OCI-LY3 (cell line): Measurements from ENCODE around the gene CNGA2.

ENCODE experiments used
- H2AFZ ChIP-seq: fragments of 200-600, 300-600 bp; shearing (Covaris generic); 2 replicates; pipeline ENCODE4 v1.6.0; 2014; ENCODE audit warnings: antibody characterized with exemption, low read depth, low read length
- H3K27ac ChIP-seq: fragments of 200-600, 300-600 bp; sonication (generic); 2 replicates; pipeline ENCODE4 v1.5.1; 2014; ENCODE audit warnings: mild to moderate bottlenecking, low read length, moderate library complexity, mixed read lengths
- H3K27me3 ChIP-seq: fragments of 200-600, 300-600 bp; sonication (generic); 2 replicates; pipeline ENCODE4 v1.6.1; 2014; ENCODE audit warnings: low read depth, low read length, mixed read lengths
- H3K36me3 ChIP-seq: fragments of 200-600, 300-600 bp; sonication (generic); replicated peaks from 2 replicates; pipeline ENCODE3; 2014; ENCODE audit warnings: low read depth, low read length, mixed read lengths
- H3K4me1 ChIP-seq: fragments of 300-600, 200-600 bp; sonication (generic); 2 replicates; pipeline ENCODE4 v1.6.1; 2014; ENCODE audit warnings: low read length, mixed read lengths
- H3K4me2 ChIP-seq: fragments of 200-600, 300-600 bp; sonication (generic); 2 replicates; pipeline ENCODE4 v1.6.1; 2014; ENCODE audit warnings: low read length, mixed read lengths
- H3K4me3 ChIP-seq: fragments of 300-600, 200-600 bp; sonication (generic); 2 replicates; pipeline ENCODE4 v1.5.1; 2014; ENCODE audit warnings: antibody characterized with exemption, mild to moderate bottlenecking, low read length, moderate library complexity
- H3K79me2 ChIP-seq: fragments of 300-600, 200-600 bp; shearing (Covaris generic); 2 replicates; pipeline ENCODE4 v1.6.1; 2014; ENCODE audit warnings: mild to moderate bottlenecking, low read length, mixed read lengths
- H3K9ac ChIP-seq: fragments of 300-600, 200-600 bp; shearing (Covaris generic); 2 replicates; pipeline ENCODE4 v1.6.0; 2014; ENCODE audit warnings: mild to moderate bottlenecking, low read length, moderate library complexity
- H3K9me3 ChIP-seq: fragments of 200-600, 300-600 bp; shearing (Covaris generic); 2 replicates; pipeline ENCODE4 v1.6.1; 2014; ENCODE audit warnings: low read length, mixed read lengths; ENCODE audit not compliant: insufficient read depth
- H4K20me1 ChIP-seq: fragments of 200-600, 300-600 bp; sonication (generic); 2 replicates; pipeline ENCODE4 v1.6.1; 2016; ENCODE audit warnings: low read length, mixed read lengths; ENCODE audit not compliant: insufficient read depth
- EZH2phosphoT487 ChIP-seq: fragments of 200-600 bp; shearing (Covaris generic); IDR thresholded peaks from 2 replicates; pipeline ENCODE4 v1.6.1; 2018; ENCODE audit warnings: antibody characterized with exemption, mixed run types, low read depth
- TF ChIP-seq, protein P1 (sequence below): fragments of 200-600, 300-600 bp; sonication (generic); IDR thresholded peaks from 2 replicates; pipeline ENCODE4 v1.5.1; 2014; ENCODE audit warnings: antibody characterized with exemption, low read length, low read depth

The CNGA2 gene

DNA sequence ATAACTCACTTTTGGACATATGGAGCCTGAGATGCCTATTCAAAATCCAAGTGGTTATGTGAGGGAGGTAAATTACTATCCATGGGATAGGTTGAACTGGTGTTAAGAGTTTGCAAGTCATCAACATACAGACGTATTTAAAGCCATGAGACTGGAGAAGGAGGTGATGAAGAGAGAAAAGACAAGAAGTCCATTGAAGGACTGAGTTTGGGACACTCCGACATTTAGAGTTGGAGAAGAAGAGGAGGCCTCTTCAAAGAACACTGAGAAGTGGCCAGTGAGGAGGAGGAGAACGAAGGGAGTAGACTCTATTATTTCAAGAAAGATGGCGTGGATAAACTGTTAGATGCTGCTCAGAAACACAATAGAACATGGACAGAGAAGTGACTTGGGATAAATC, at the start of gene CNGA2:
CNGA2 (plus strand) TSS at position 301 of the 400 bp plus-strand sequence. CDS start 3,738 bp downstream, outside the sequence.
- no peaks in the 10 kb centered on the region for H4K20me1 ChIP-seq
- TF ChIP-seq, protein P1, sequence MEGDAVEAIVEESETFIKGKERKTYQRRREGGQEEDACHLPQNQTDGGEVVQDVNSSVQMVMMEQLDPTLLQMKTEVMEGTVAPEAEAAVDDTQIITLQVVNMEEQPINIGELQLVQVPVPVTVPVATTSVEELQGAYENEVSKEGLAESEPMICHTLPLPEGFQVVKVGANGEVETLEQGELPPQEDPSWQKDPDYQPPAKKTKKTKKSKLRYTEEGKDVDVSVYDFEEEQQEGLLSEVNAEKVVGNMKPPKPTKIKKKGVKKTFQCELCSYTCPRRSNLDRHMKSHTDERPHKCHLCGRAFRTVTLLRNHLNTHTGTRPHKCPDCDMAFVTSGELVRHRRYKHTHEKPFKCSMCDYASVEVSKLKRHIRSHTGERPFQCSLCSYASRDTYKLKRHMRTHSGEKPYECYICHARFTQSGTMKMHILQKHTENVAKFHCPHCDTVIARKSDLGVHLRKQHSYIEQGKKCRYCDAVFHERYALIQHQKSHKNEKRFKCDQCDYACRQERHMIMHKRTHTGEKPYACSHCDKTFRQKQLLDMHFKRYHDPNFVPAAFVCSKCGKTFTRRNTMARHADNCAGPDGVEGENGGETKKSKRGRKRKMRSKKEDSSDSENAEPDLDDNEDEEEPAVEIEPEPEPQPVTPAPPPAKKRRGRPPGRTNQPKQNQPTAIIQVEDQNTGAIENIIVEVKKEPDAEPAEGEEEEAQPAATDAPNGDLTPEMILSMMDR: no peak
- no peak for TF ChIP-seq EZH2phosphoT487
- no peak within 1 kb of the TSS for H3K9ac ChIP-seq
- no peaks in the 10 kb centered on the region for H3K9me3 ChIP-seq
- no peaks in the 10 kb centered on the region for H3K4me1 ChIP-seq
- H2AFZ ChIP-seq: no peak within 1 kb of the TSS
- H3K79me2 ChIP-seq: no peaks in the 10 kb centered on the region
- no peaks in the 10 kb centered on the region for H3K36me3 ChIP-seq
- no peaks in the 10 kb centered on the region for H3K27me3 ChIP-seq
- H3K27ac ChIP-seq: no peak within 1 kb of the TSS
- no peak within 1 kb of the TSS for H3K4me2 ChIP-seq
- H3K4me3 ChIP-seq: no peak within 1 kb of the TSS

DNA sequence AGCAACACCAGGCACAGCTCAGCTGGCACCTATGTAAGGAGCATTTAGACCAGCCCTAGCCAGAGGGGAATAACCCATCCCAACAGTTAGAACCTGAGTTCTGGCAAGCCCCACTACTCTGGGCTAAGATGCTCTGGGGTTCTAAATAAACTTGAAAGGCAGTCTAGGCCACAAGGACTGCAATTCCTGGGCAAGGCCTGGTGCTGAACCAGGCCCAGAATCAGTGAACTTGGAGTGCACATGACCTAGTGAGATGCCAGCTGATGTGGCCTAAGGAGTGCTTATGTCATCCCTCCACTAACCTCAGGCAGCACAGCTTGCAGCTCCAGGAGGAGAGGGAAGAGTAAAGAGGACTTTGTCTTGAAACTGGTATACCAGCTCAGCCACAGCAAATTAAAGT, 46.9 kb upstream of the CNGA2 start:
- H3K4me3 ChIP-seq: no peak overlapping the region
- no peak overlapping the region for H3K27ac ChIP-seq
- TF ChIP-seq EZH2phosphoT487: no peak
- TF ChIP-seq, protein P1: no peak
- H3K4me2 ChIP-seq: no peak overlapping the region
- H3K79me2 ChIP-seq: no peaks in the 10 kb centered on the region
- H3K27me3 ChIP-seq: no peaks in the 10 kb centered on the region; the same call in 1 of the 2 replicates
- H3K4me1 ChIP-seq: no peaks in the 10 kb centered on the region
- H2AFZ ChIP-seq: no peak overlapping the region
- H3K36me3 ChIP-seq: no peaks in the 10 kb centered on the region
- no peaks in the 10 kb centered on the region for H4K20me1 ChIP-seq
- H3K9ac ChIP-seq: no peak overlapping the region
- no peaks in the 10 kb centered on the region for H3K9me3 ChIP-seq

DNA sequence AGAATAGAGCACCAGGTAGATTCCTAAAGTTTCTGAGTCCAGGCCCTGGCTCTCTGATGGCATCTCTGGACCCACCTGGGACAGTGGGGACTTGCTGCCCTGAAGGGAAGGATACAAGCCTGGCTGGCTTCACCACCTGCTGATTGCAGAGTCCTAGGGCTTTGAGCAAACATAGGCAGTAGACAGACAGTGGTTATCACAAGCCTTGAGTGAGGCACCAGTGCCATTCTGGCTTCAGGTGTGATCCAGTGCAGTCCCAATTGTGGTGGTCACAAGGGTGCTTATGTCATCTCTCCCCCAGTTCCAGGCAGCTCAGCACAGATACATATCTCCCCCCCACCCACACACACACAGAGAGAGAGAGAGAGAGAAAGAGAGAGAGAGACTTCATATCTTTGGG, 45.9 kb upstream of the CNGA2 start:
- Histone ChIP-seq H3K27ac (no peak overlapping the region), H3K36me3 (no peaks in the 10 kb centered on the region), H3K79me2 (no peaks in the 10 kb centered on the region), H3K27me3 (no peaks in the 10 kb centered on the region), H3K4me1 (no peaks in the 10 kb centered on the region), H3K4me2 (no peak overlapping the region), H3K4me3 (no peak overlapping the region), H4K20me1 (no peaks in the 10 kb centered on the region), H3K9ac (no peak overlapping the region), H2AFZ (no peak overlapping the region), H3K9me3 (no peaks in the 10 kb centered on the region)
- no peak for TF ChIP-seq EZH2phosphoT487
- TF ChIP-seq, protein P1: no peak

DNA sequence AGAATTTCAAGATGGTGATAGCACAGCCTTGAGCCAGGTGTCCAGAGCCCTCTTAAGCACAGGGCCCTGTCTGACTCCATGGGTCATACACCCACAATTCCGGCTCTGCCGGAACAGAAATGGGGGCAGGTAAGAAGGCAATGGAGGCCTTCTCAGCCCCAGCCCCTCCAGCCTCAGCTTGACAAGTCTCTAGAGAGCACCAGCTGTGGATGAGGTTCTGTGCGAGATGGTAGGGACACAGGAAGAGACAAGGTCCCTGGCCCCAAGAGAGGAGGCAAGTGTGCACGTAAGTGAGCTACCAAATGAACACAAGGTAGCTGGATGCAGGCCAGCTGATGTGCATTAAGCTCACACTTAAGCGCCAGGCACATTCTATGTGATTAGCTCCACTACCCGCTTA, 41.7 kb upstream of the CNGA2 start:
- H3K9ac ChIP-seq: no peak overlapping the region
- no peak for TF ChIP-seq EZH2phosphoT487
- H2AFZ ChIP-seq: no peak overlapping the region
- H3K4me1 ChIP-seq: no peaks in the 10 kb centered on the region
- no peak overlapping the region for H3K4me3 ChIP-seq
- no peaks in the 10 kb centered on the region for H3K27me3 ChIP-seq
- H3K27ac ChIP-seq: no peak overlapping the region
- H3K79me2 ChIP-seq: no peaks in the 10 kb centered on the region
- H3K36me3 ChIP-seq: no peaks in the 10 kb centered on the region
- no peaks in the 10 kb centered on the region for H3K9me3 ChIP-seq
- H3K4me2 ChIP-seq: no peak overlapping the region
- no peaks in the 10 kb centered on the region for H4K20me1 ChIP-seq

DNA sequence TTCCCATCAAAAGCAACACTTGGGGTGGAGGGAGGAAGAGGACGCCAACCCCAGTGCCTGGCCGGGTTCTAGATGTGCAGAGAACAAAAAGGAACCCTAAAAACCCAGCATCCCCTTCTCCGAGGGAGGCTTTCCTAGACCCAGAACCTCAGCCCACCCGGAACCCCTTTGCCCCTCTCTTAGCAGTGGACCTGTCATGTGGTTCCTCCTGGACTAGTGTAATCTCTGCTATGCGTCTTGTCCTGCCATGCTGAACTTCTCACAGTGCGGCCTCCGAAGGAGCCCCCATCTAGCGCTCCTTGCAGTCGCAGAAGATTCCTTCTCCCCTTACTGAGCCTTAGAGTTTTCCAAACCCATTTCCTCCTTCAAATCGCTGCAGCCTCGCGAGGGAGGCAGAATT, 40.4 kb upstream of the CNGA2 start:
- Histone ChIP-seq H3K9ac (no peak overlapping the region), H3K27ac (no peak overlapping the region), H4K20me1 (no peaks in the 10 kb centered on the region), H3K27me3 (no peaks in the 10 kb centered on the region), H3K4me1 (no peaks in the 10 kb centered on the region), H3K36me3 (no peaks in the 10 kb centered on the region), H3K4me2 (no peak overlapping the region), H3K4me3 (no peak overlapping the region), H2AFZ (no peak overlapping the region), H3K9me3 (no peaks in the 10 kb centered on the region), H3K79me2 (no peaks in the 10 kb centered on the region)
- TF ChIP-seq EZH2phosphoT487: no peak
- TF ChIP-seq, protein P1: no peak
